HG03159 (cell line): ENCODE results near the gene SORCS1.
"Not testable (repeated sequence)": the region's sequence is repeated elsewhere in the genome, so short reads cannot be mapped to it uniquely, and the experiment has no call there.

ENCODE experiments used
- ATAC-seq: cut with Tn5 transposase; IDR thresholded peaks from one replicate; pipeline ENCODE4 v1.9.1; 2021; ENCODE audit warnings: mild to moderate bottlenecking, moderate library complexity; ENCODE audit not compliant: unreplicated experiment

The SORCS1 gene

DNA sequence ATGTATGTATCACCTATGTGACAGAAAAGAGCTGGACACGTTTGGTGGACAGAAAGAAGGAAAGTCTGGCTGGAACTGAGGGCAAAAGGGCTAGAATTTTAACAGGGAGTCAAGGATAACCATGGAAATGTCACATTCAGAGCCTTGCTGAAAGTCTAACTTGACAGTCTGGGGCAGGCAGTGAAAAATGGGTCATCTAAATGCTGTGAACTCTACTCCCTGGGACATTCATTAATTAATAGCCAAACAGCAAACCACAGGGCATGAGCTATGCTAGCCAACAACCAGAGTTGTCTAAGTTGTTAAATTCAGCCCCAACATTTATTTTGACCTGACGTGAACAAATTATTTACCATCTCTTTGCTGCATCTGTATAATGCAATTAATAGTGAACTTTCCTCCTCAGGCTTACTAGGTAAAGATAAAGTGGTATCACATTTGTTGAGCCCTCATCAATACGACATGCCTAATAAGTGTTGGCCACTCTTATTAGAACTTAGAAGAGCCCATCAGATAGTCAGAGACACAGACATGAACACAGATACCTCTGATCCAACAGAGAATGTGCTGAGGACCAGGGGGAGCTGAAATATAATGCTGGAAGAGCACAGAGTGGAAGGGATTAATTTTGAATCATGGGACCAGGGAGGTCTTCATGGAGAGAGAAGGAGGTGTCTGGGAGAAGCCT lies 109.9 kb downstream of the SORCS1 start:
- ATAC-seq = no peak

DNA sequence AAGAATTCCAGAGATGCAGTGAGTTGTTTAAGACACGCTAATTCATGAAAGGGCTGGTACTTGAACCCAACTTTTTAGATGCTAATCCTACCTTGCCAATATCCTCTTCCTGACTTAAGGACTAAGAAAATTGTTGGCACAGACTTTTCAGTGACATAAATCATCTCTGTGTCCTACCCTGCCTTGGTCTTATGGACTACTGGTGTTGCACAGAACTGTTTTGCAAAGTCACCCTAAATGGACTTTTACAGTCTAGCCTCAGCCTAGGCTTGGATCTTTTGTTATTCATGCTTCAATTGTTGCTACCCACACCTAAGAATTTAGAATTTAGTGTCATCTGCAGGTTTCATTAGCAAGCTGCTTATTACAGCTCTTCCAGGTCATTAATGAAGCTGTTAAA lies 112.7 kb downstream of the SORCS1 start:
- ATAC-seq = no peak

DNA sequence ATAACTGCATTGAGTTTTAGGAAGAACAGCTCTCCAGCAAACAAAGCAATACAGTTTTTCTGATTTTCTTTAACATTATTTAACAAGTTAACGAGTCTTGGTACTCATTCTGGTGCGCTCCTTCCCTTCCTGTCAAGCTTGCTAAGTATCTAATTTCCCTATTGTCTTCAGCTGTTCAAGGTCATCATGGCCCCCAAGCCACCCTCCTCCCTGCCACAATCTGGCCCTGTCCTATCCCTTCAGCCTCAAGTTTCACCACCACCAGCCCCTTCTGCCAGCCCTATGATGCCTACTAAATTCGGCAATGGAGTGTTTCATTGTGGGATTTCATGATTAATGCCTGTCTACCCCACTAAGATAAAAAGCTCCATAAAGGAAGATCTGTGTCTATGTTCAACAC lies 121.0 kb downstream of the SORCS1 start:
- no peak for ATAC-seq

DNA sequence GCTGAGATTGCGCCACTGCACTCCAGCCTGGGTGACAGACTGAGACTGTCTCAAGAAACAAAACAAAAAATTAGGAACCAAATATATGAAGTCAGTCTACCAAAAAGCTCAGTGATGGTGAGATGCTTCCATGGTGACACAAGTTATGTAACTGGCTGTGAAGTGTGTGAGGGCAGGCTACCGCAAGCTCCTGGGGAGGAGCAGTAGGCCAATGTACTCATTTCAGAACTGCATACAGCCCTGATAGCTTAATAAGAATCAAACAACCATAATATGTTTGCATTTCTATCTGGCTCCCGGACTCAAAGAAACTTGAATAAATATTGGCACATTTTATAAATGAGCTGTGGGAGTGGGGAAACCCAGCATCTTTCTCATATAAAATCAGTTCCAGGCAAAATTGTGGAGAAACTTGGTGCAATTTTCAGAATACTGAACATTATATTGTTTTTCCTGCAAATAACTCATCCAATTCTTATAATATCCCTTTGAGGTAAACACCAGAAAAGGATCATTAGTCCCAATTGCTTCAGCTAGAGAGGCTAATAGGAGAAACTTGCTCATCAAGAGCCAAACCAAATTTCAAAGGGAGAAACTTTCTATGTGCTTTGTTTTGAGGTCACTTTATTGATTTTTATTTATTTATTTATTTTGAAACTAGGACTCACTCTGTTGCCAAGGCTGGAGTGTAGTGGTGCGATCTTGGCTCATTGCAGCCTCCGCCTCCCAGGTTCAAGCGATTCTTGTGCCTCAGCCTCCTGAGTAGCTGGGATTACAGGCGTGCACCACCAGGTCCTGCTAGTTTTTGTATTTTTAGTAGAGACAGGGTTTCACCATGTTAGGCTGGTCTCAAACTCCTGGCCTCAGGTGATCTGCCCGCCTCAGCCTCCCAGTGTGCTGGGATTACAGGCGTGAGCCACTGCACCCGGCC lies 127.0 kb downstream of the SORCS1 start:
- ATAC-seq = no peak

DNA sequence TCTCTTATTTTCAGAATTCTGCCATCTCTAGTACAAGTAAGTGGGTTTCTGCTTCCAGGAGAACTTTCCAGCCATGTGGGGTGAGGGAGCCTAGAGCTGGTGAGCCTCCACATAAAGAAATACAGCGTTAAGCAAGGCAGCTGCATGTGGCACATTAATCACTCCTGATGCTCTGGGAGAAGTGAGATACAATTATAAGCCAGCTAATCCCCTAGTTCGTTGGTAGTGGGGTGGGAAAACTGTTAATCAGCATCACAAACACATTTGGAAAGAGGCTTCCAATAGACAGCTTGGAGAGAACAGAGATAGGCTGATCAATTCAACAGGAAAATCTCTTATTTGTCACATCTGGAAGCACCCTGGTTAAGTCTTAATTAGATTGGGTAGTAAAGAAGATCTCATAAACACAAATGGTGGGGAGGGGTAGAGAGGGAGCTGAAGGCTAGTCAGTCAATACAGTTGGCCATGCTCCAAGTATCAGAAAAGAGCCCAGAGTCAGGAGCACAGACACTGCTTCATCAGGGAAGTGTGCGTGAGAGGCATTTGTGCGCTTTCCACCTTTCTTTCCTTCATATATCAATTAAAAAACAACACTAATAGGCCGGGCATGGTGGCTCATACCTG lies 130.6 kb downstream of the SORCS1 start:
- ATAC-seq = no peak

DNA sequence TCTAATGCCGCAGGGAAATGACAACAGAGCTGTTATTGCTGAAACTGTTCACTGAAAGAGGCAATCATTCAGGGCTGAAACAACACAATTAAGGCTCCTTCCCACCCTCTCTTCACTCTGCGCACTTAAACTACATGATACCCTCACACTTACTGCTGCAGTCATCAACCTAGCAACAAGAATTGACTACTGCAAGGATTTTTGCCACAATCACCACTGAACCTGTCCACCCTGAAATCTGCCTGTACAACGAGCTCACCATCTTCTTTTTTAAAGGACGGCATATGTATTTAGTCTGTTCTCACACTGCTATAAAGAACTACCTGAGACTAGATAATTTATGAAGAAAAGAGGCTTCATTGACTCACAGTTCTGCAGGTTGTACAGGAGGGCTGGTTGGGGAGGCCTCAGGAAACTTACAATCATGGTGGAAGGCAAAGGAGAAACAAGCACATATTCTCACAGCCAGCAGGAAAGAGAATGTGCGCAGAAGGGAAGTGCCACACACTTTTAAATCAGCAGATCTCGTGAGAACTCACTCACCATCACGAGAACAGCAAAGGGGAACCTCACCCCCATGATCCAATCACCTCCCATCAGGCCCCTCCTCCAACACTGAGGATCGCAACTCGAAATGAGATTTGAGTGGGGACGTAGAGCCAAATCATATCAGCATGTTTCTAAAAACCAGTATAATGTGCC lies 131.7 kb downstream of the SORCS1 start:
- ATAC-seq = no peak

DNA sequence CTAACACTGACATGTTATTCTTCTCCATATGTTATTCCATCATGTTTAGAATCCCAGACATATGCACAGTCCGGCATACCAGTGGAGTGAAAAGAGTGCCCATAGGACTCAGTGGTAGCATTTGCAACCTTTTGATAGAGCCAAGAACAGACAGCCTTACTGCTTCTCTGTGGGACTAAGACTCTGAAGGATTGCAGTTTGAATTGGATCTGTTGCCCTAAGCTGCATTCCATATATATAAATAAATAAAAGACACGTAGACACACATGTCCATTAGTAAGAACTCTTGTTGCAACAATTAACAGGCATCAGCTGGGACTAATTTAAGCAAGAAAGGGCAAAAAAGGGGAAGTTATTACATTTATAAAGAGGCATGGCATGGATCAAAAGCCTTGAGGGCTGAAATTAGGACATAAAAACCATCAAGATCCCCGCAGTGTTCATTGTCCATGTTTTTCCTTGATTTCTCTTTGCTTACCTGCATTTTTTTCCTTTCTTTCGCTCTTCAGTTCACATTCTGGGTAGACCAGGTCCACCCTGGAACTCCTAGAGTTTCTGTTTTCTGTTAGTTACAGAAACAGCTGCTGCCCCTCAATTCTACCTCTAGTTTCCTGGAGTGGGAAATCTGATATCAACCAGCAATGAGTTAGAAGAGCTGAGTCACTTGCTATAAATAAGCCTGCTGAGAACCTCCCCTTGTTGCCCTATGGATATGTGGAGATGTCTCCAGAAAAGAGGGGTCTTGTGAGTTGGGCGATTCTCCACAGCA lies 132.4 kb downstream of the SORCS1 start:
- no peak for ATAC-seq

DNA sequence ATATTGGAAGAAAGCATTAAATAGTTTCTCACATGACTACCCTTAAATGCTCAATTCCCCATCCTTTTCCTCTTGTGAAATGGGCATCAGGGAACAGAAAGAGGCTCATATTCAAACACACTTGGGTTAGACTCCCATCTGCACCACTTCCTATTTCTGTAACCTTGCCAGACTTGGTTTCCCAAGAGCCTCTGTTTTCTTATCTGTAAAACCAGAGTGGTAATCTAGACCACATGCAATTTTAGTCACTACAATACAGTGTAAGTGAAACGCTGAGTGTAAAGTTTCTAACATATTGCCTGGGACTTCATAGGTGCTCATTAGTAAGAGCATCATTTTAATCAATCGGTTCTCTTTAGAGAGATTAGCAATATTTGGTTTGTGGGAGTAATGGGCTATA lies 136.3 kb downstream of the SORCS1 start:
- ATAC-seq = no peak

DNA sequence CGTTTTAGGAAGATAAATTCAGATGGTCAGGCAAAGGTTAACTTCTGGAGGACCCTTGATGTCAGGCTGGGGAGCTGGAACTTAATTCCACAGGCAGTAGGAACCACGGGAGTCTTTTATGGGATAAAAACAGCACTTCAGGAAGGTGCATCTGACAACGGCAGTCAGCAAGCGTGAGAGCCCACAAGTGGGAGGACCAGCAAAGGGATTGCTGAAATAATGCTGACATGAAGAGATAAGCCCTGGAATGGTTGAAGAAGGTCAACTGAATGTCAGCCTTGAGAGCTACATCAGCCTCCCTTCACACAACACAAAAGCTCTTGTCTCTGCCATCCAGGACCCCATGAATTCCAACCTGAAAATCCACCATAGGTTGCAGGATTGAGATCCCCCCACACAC lies 138.8 kb downstream of the SORCS1 start:
- ATAC-seq = no peak

DNA sequence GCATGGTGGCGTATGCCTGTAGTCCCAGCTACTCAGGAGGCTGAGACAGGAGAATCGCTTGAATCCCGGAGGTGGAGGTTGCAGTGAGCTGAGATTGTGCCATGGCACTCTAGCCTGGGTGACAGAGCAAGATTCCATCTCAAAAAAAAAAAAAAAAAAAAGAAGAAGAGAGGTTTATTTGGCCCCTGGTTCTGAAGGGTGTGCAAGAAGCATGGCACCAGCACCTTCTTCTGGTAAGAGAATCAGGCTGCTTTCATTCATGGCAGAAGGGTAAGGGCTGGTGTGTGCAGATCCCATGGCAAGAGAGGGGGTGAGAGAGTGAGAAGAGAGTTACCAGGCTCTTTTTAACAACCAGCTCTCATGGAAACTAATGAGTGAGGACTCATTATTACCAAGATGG lies 140.5 kb downstream of the SORCS1 start:
- ATAC-seq = not testable (repeated sequence)

DNA sequence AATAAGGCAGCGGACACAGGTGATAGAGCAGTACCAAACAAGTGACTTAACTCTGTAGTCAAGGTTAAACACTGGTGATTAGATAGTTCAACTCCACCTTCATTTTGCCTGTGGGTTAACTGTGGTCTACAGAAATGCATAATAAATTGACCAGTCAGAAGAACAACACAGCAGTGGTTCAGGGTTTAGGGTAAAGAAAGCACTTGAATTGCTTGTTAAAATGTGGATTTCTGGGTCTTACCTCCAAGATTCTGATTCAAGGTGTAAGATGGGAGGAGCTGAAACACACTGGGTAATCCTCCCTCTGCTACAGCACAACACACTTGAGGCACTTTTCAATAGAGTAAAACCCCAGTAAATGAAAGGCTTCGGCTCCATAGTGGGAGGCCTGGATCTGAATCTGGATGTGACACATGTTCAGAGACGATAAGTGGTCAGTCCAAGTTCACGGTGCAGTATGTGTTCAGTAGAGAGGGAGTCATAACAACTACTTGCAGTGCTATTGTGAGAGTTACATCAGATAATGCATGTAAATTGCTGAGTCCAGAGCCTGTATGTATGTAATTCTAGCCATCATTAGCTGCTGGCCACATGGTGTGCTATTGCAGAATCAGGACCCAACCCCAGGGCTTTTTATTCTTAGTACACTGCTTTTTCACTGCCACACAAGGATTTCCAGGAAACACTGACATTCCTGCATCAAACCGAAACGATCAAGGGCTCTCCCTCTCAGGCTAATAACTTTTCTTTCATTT lies 141.7 kb downstream of the SORCS1 start:
- no peak for ATAC-seq

DNA sequence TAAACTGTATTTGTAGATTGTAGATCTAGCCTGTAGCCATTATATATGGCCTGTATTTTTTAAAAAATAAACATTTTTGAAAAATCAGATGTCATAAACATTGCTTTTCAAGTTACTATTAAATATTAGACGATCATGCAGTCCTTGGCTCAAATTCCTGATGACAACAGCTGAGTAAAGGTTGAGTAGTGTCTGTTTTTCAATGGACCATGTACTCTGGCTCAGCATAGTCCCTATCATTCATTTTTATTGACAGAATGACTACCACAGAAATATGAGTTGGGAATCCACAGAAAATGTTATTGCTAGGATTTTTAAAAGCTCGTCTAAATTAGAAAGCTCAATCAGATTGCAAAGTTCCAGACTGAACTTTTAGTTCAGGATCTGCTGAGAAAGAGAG lies 145.4 kb downstream of the SORCS1 start:
- no peak for ATAC-seq

DNA sequence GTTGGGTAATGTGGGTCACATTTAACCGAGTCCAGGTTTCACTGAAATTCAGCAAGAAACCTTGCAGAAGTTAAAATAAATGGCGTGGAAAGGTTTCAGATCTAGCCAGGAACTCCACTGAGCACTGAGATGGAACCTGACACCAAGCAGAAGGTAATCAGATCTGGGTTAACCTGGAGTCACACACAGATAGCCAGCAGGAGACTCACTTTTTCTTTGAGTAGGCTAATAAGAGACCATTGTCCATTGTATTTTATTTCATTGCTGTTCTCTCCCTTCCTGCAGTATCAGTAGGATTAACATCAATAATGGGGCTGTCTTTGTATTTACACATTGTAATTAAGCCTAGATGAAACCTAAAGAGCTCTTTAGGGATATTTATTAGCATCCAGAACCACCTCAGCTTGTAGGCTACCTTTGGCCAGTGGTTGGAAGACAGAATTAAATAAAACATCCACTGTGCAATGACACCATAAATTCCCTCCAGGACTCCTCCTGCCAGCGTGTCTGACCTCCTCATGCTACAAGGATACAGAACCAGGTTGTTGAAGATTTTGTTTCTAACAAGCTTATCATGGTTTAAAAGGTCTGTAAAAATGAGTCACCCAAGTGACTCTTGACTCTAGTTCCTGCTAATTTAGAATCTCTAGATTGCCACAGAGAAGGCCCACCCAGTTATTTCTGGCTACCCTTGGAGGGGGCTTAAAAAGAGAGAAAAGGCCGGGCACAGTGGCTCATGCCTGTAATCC lies 151.1 kb downstream of the SORCS1 start:
- no peak for ATAC-seq

DNA sequence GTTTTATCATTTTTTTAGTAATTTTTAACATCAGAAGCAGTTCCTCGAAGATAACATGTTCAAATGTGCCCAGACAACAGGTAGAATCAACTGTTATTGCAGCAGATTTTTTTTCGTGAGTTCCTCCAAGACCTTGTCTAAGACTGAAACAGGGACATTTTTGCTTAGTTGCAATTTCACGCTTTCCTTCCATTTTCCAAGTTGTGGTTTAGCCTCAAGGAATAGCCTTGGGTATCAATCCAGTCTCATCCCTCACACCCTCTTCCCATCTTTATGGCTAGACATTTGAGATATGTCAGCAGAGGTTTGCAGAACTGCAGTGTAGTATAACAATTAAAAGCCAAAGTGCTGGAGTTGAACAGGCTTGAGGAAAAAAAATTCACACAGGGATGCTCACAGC lies 152.5 kb downstream of the SORCS1 start:
- ATAC-seq = no peak

DNA sequence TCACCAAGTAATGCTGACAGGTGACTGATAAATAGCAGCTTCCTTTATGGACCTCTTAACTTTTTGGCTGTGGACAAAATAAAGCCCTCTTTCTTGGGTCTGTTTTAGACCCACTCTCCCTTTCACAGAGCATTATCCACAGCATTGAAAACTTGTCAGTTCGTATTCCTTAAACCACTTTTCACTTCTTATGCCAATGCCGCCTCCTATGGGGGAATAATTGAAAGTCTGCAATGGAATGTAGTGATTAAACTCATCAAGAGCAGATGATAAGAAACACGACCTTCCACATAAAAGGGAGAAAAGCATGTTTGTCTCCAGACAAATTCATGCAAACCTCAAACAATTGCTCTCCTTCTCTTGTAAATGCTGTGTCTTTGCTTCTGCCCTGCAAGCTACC lies 153.4 kb downstream of the SORCS1 start:
- no peak for ATAC-seq

DNA sequence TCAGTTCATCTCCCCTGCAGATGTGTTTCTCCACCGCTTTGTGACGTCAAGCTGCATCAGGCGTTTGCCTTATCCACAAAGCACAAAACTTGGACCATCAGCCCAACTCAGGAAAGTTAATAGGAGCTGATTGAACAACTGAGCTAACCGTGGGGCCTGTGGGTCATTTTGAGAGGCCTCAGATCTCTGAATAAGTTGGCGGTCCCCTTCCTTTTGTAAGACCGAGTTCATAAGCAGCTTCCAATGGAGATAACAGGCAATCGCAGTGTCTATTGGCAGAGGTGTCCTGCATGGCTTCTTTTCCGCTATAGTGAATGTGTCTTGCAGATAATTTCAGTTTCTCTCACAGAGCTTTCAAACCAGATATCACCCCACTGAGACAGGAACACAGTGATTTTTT lies 154.0 kb downstream of the SORCS1 start:
- no peak for ATAC-seq

DNA sequence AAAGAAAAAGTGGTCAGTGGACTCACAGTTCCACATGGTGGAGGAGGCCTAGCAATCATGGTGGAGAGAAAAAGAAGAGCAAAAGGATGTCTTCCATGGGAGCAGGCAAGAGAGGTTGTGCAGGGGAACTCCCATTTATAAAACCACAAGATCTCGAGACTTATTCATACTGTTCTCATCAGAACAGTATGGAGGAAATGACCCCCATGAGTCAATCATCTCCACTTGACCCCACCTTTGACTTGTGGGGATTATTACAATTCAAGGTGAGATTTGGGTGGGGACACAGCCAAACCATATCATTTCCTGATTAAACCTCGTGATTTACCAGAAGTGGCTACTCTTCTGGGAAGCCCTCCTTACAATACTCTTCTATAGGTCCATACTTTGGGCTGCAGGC lies 160.1 kb downstream of the SORCS1 start:
- no peak for ATAC-seq

DNA sequence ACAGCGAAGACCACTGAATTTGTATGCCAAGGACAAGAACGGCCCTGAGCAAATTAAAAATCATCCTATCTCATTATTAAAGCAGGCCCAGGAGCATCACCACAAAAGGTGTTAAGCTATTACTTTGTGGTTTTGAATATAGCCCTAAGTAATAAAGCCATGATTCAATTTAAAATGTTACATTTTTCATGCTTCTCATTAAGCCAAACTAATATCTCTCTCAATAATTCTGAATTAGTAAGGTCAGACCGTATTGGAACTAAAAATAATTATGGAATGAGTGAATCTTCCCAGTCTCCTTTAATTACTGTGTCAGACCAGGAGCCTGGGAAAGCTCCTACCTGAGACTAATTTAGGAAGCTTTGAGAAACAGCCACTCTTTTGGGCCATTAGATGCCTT lies 162.4 kb downstream of the SORCS1 start:
- no peak for ATAC-seq

DNA sequence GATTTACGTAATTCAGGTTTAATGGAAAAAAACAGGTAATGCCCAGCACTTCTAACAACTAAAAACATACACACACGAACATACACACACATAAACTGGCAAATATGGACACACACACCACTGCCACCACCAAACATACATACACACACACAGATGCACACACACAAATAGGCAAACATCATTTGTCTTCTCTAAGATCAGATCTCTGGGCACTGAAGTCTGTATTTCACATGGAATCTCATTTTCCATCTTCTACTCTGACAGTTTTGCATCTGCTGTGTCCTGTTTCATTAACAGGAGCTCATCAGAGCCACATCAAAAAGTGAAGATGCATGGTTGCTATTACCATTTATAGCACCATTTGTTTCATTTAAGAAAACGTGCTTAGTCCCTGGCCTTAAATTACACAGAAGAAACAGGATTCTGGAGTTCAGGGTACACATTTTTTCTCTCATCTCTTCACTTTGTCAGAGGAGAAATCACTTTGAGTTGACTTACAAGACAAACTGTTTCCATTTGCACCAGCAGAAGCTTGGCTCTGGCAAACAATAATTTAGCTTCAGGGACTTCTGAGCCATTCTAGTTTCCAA lies 165.3 kb downstream of the SORCS1 start:
- no peak for ATAC-seq
